Liver (tissue), 9 donors: Measurements from ENCODE around the gene TAL1. TPM values are rescaled to one million over a fixed set of nuclear protein-coding genes. Genes with fewer than 3 reads are reported as not detected.
"Not testable (repeated sequence)": the region's sequence is repeated elsewhere in the genome, so short reads cannot be mapped to it uniquely, and the experiment has no call there.

Experiments
- DNase-seq: peaks from one replicate; pipeline ENCODE4 v3.0.0-alpha.2; 2017; ENCODE audit warnings: low spot score
- H3K27ac ChIP-seq, 2 donors: one replicate each; pipeline ENCODE4 v1.7.0; 2013; ENCODE audit warnings: inconsistent platforms in 2 of 2, low read length in 2 of 2, control low read depth in 1 of 2, low read depth in 1 of 2, mild to moderate bottlenecking in 1 of 2
- H3K27me3 ChIP-seq, 4 donors: one replicate each; pipeline versions ENCODE4 v1.6.1 to v1.7.0; 2013; ENCODE audit warnings: low read length in 3 of 4, inconsistent platforms in 1 of 4, mild to moderate bottlenecking in 1 of 4, moderate library complexity in 1 of 4; ENCODE audit not compliant: control insufficient read depth in 4 of 4, insufficient read depth in 4 of 4
- H3K36me3 ChIP-seq, 4 donors: one replicate each; pipeline versions ENCODE4 v1.6.1 to v1.7.0; 2013; ENCODE audit warnings: low read length in 3 of 4, mild to moderate bottlenecking in 3 of 4, low read depth in 1 of 4, moderate library complexity in 1 of 4; ENCODE audit not compliant: control insufficient read depth in 4 of 4, insufficient read depth in 3 of 4
- H3K4me1 ChIP-seq, 4 donors: one replicate each; pipeline versions ENCODE4 v1.6.1 to v1.7.0; 2013; ENCODE audit warnings: low read length in 3 of 4, mild to moderate bottlenecking in 3 of 4, moderate library complexity in 1 of 4; ENCODE audit not compliant: control insufficient read depth in 4 of 4, insufficient read depth in 4 of 4
- H3K4me3 ChIP-seq, 3 donors: one replicate each; pipeline versions ENCODE4 v1.6.1 to v1.7.0; 2013; ENCODE audit warnings: low read length in 3 of 3, control low read depth in 1 of 3, low read depth in 1 of 3, mild to moderate bottlenecking in 1 of 3
- H3K9ac ChIP-seq, 2 donors: one replicate each; pipeline ENCODE4 v1.7.0; 2013; ENCODE audit warnings: low read length in 2 of 2, mild to moderate bottlenecking in 2 of 2, moderate library complexity in 2 of 2, control low read depth in 1 of 2, low read depth in 1 of 2
- H3K9me3 ChIP-seq, 4 donors: one replicate each; pipeline versions ENCODE4 v1.6.1 to v1.7.0; 2013; ENCODE audit warnings: low read length in 3 of 4; ENCODE audit not compliant: control insufficient read depth in 4 of 4
- ATF3 ChIP-seq: IDR thresholded peaks from 2 replicates; pipeline ENCODE4 v1.6.1; 2016; ENCODE audit warnings: antibody characterized with exemption
- CTCF ChIP-seq: fragments of 150-350 bp; IDR thresholded peaks from 2 replicates; pipeline ENCODE4 v1.5.1; 2017; ENCODE audit warnings: improper control_type of control experiment, low read depth, low read length; ENCODE audit not compliant: missing input control
- EGR1 ChIP-seq, 2 donors: IDR thresholded peaks; 2 replicates each; pipeline ENCODE4 v1.6.1; 2016 to 2018; ENCODE audit warnings: antibody characterized with exemption in 2 of 2, low read depth in 2 of 2
- FOXA1 ChIP-seq: IDR thresholded peaks from 2 replicates; pipeline ENCODE4 v1.6.1; 2016; ENCODE audit warnings: antibody characterized with exemption
- FOXA2 ChIP-seq: IDR thresholded peaks from 2 replicates; pipeline ENCODE4 v1.6.1; 2016; ENCODE audit warnings: antibody characterized with exemption
- GABPA ChIP-seq, 2 donors: IDR thresholded peaks in 1 of 2; conservative IDR thresholded peaks in 1 of 2; 2 replicates each; pipeline ENCODE4 v1.6.1; 2016; ENCODE audit warnings: antibody characterized with exemption in 2 of 2, mild to moderate bottlenecking in 1 of 2, moderate library complexity in 1 of 2
- HNF4A ChIP-seq, 2 donors: conservative IDR thresholded peaks; 2 replicates each; pipeline ENCODE4 v1.6.1; 2016; ENCODE audit warnings: antibody characterized with exemption in 2 of 2, mild to moderate bottlenecking in 2 of 2
- HNF4G ChIP-seq: IDR thresholded peaks from 2 replicates; pipeline ENCODE4 v1.6.1; 2016; ENCODE audit warnings: antibody characterized with exemption
- JUND ChIP-seq, 2 donors: IDR thresholded peaks; 2 replicates each; pipeline ENCODE4 v1.6.1; 2016; ENCODE audit warnings: antibody characterized with exemption in 2 of 2
- MAX ChIP-seq: IDR thresholded peaks from 2 replicates; pipeline ENCODE4 v1.6.1; 2016; ENCODE audit warnings: antibody characterized with exemption
- NR2F2 ChIP-seq: IDR thresholded peaks from 2 replicates; pipeline ENCODE4 v1.6.1; 2016; ENCODE audit warnings: antibody characterized with exemption
- RAD21 ChIP-seq, 2 donors: IDR thresholded peaks; 2 replicates each; pipeline ENCODE4 v1.6.1; 2016; ENCODE audit warnings: antibody characterized with exemption in 2 of 2, mild to moderate bottlenecking in 2 of 2
- REST ChIP-seq: IDR thresholded peaks from 2 replicates; pipeline ENCODE4 v1.6.1; 2016; ENCODE audit warnings: antibody characterized with exemption, mild to moderate bottlenecking
- RXRA ChIP-seq, 2 donors: IDR thresholded peaks; 2 replicates each; pipeline ENCODE4 v1.6.1; 2017 to 2018; ENCODE audit warnings: antibody characterized with exemption in 2 of 2, mild to moderate bottlenecking in 1 of 2
- SP1 ChIP-seq: IDR thresholded peaks from 2 replicates; pipeline ENCODE4 v1.6.1; 2018; ENCODE audit warnings: antibody characterized with exemption, mild to moderate bottlenecking
- TAF1 ChIP-seq: conservative IDR thresholded peaks from 2 replicates; pipeline ENCODE4 v1.6.1; 2016; ENCODE audit warnings: antibody characterized with exemption, mild to moderate bottlenecking
- YY1 ChIP-seq: IDR thresholded peaks from 2 replicates; pipeline ENCODE4 v1.6.1; 2016; ENCODE audit warnings: antibody characterized with exemption, mild to moderate bottlenecking
- ZBTB33 ChIP-seq: IDR thresholded peaks from 2 replicates; pipeline ENCODE4 v1.6.1; 2016; ENCODE audit warnings: antibody characterized with exemption
- WGBS: extraction: QIAGEN DNeasy Blood & Tissue Kit; methylation state at CpG from one replicate; pipeline ENCODE4 v1.1.7; 2013; 5-methylcytosine and 5-hydroxymethylcytosine counted together
- polyA plus RNA-seq, 2 donors: library from polyadenylated mRNA; stranded (reverse) in 1 of 2; unstranded in 1 of 2; fragments of 200-250 nt in 1 of 2; fragments of >200 nt in 1 of 2; fragmentation: Nextera tagmentation in 1 of 2; extraction: Ambion mirVana in 1 of 2; gene quantifications; one replicate each; pipeline versions ENCODE4 v1.2.1 to v1.2.3, GENCODE V29; 2013 to 2015
- total RNA-seq, 2 donors: library from RNA; depleted of rRNA; stranded (reverse); fragments of >200 nt; gene quantifications; one replicate each; pipeline ENCODE4 v1.2.3, GENCODE V29; 2014
- donor health status: healthy.
- donor health status: healthy.
- donor health status: healthy.
- donor health status: healthy.
- donor health status: healthy.

Gene TAL1
- total and polyA plus RNA-seq, 4 donors: 0.79 to 184 (median 2.3) TPM

GRCh38 chr1:47196622-47197021 is 35.4 kb downstream of the TAL1 start:
- H3K4me1 ChIP-seq: peaks cover 0 to 5% (median 2%) of the 10 kb centered on the region in 4 donors
- 64% methylated on average over 3 of the region's 3 CpGs for WGBS
- H3K4me3 ChIP-seq: no peak overlapping the region
- H3K27ac ChIP-seq: no peak overlapping the region
- H3K9ac ChIP-seq: no peak overlapping the region
- no peaks in the 10 kb centered on the region for H3K9me3 ChIP-seq
- TF ChIP-seq JUND (IDR thresholded peaks at IDR 0.05) (no peak), FOXA2 (no peak), CTCF (no peak), ATF3 (no peak), REST (no peak), ZBTB33 (no peak), SP1 (no peak), NR2F2 (no peak), TAF1 (no peak), MAX (no peak), HNF4G (no peak), EGR1 (IDR thresholded peaks at IDR 0.05; ENCODE audit: low read depth in 2 of 2) (no peak), RAD21 (IDR thresholded peaks at IDR 0.05) (no peak), YY1 (no peak), FOXA1 (no peak), RXRA (IDR thresholded peaks at IDR 0.05) (no peak), GABPA (IDR thresholded peaks at IDR 0.05 in 1 of 2, conservative IDR thresholded peaks at IDR 0.05 in 1 of 2) (no peak), HNF4A (conservative IDR thresholded peaks at IDR 0.05) (no peak)
- no peaks in the 10 kb centered on the region for H3K36me3 ChIP-seq
- DNase-seq: no peak
- peaks cover 0 to 2% (median 0%) of the 10 kb centered on the region in 4 donors for H3K27me3 ChIP-seq

GRCh38 chr1:47195981-47196380 is 36.0 kb downstream of the TAL1 start:
- H3K27ac ChIP-seq, DNase-seq, H3K9ac ChIP-seq, H3K27me3 ChIP-seq, H3K36me3 ChIP-seq, H3K4me3 ChIP-seq, H3K9me3 ChIP-seq, H3K4me1 ChIP-seq: not testable (repeated sequence)
- 92% methylated on average over 9 of the region's 9 CpGs for WGBS
